Amniotic epithelial cell (primary cell): ENCODE measurements around the gene BSND.
"Not testable (repeated sequence)": the region's sequence is repeated elsewhere in the genome, so short reads cannot be mapped to it uniquely, and the experiment has no call there.

Experiments used
- DNase-seq: peaks from one replicate; pipeline ENCODE4 v3.0.0-alpha.2; 2010; ENCODE audit warnings: low read depth

BSND gene

DNA sequence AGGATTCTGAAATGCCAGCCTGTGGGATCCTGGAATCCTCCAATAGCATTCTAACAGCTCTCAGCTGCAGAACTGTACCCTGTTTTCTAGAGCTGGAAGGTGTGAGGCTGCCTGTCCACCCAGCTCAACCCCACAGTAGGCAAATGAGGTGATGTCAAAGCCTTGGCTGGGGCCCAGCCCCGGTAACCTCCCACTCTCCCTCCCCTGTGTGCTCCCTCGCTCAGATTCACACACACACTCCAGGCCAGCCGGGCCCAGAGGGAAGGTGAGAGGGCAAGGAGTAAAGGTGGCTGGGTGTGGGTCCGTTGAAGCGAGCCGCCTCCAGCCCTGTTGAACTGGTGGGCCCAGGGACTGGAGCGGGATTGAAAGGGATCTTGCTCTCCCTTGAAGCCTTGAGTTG lies at the start of gene BSND:
TSS of gene BSND (plus strand) at position 257 of the 400 bp plus-strand sequence. CDS start 254 bp downstream, outside the sequence.
- peak; percentile 23 for DNase-seq

DNA sequence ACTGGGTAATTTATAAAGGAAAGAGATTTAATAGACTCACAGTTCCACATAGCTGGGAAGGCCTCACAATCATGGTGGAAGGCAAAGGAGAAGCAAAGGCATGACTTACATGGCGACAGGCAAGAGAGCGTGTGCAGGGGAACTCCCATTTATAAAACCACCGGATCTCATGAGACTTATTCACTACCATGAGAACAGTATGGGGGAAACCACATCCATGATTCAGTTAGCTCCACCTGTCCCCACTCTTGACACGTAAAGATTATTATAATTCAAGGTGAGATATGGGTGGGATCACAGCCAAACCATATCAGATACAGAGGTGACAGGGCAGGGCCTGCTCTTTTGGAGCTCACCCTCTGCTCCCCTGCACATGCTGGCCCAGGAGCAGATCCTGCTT lies 49.7 kb upstream of the BSND start:
- DNase-seq: no peak

GRCh38 chr1:54950006-54950368 lies 48.7 kb upstream of the BSND start:
- peak; percentile 13 for DNase-seq

DNA sequence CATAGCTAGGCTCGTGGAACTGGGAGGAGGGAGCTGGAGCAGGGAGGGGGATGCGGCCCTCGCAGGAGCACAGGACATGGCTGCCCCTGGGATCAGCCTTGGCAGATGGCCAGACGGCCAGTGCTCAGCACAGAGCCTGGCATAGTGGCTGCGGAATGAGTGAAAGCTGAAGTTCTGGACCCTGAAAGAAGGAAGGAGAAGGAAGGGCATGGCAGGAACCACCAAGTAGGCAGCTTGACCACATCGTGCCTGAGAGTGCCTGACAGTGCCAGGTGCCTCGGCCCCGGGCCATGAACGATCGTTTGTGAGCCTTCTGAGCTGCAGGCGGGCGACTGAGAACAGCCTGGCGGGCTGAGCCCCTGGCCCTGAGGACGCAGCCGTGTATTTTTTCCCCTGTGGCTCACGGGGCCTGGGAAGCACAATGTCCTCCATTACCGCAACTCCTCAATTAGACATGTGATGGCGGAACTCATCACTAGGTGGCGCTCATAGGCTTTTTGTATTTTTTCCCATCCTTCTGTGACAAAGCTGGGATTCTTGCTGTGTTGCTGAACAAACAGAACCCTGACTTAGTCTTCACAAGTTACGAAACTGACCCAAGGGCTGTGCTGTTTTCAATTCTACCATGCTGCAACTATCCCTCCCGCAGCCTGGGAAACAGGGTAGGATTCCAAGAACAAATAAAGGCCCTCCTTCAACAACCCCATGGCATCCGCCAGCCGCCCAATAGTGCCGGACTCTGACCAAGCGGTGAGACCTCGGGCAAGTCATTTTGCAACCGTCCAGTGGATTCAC lies 48.2 kb upstream of the BSND start:
- DNase-seq: peak; percentile 89

DNA sequence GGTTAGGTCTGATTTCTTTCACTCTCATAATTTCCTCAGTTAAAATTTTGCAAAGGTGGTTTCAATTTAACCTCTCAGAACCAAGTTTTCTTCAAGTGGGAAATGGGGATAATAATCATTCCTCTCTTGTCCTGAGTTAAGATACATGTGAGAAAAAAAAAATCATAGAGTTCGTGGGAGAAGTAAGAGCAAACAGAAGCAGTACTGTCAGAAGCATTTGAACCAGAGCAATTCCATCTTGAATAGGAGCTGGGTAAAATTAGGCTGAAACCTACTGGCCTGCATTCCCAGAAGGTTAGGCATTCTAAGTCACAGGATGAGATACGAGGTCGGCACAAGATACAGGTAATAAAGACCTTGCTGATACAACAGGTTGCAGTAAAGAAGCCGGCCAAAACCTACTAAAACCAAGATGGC lies 46.9 kb upstream of the BSND start:
- no peak for DNase-seq

- peak; percentile 51 for DNase-seq
Observed at GRCh38 chr1:54952950-54953718, 45.6 kb upstream of the BSND start.

DNA sequence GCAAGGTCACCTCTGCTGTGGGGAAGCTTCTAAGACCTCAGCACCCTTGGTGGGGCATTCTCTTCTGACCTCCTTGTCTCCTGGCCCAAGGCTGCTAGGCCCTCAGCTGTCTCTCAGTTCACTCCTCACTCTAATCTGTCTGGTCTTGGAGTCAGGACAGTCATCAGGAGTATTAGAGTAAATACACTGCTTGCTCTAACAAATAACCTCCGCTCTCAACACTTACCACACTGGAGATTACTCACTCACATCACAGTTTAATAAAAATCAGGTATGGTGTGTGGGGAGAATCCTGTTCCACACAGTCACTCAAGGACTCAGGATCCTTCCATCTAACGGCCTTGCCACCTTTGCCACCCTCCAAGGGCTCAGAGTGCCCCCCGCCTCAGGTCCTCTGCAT lies 44.9 kb upstream of the BSND start:
- DNase-seq: no peak

- peak; percentile 35 for DNase-seq
Observed at GRCh38 chr1:54955359-54955758, 43.4 kb upstream of the BSND start.

DNA sequence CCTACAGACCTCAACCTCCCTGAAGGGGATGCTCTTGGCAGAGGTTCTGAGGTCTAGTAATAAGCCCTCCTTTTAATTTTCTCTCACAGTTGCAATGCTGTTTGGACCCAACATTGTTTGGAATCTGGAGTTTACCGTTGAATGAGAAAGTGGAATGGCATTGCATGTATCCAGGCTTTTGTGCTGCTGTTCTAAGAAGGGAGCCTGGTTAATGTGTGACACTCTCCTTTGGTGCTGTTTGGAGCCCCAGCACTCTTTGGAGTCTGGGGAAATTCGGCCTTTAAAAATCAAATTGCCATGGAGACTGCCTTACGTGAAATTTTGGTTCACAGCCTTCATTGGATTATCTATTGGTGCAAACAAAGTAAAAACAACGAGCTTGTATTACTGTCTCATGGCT lies 42.0 kb upstream of the BSND start:
- no peak for DNase-seq

DNA sequence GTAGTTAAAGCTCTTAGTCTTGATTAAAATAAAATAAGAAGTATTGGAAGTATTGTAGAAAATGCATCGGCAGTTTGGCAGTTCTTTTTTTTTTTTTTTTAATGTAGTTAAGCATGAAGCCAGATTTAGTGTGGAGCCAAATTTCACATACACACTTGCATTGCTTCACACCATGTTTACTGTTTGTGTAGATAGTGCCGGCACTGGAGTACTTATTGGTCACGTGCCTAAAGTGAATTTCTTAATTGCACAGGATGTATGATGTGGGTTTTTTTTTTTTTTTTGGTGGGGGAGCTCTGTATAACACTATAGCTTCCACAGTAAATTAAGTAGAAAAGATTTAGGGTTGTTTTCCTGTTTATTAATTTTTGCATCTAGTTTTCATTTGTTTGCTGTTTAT lies 39.5 kb upstream of the BSND start:
- DNase-seq: no peak

DNA sequence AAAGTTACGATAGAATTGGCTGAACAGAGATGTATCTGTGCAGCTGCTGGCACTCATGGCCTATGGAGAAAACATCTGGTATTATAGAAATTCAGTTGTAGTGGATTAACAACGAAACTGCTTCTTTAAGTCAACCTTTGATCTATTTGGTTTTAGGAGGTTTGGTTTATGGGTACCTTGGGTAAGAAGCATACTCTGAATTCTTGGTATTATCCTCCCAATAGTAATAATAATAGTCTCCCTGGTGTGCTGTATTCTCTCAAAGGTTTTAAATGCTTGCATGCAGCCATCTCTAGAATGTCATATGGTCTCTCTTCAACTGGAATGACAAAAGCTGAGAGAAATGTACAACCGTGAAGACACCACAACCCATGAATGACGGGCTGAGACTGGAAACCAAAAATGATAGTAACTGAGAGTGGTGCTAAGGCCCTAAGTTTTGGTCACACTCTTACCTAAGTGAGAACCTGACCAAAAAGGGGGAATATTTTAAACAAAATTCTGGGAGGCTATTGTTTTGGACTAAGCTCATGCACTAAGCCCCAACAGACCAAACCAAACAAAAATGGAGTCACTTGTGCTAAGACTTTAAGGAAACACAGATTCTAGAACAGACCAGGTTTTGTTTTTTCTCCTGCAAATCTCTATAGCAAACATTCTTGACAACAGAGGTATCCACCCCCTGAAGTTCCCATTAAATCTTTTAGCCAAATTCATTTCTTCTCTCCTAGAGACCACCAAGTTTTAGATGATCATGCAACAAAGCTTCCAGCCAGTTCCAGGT lies 35.9 kb upstream of the BSND start:
- no peak for DNase-seq

DNA sequence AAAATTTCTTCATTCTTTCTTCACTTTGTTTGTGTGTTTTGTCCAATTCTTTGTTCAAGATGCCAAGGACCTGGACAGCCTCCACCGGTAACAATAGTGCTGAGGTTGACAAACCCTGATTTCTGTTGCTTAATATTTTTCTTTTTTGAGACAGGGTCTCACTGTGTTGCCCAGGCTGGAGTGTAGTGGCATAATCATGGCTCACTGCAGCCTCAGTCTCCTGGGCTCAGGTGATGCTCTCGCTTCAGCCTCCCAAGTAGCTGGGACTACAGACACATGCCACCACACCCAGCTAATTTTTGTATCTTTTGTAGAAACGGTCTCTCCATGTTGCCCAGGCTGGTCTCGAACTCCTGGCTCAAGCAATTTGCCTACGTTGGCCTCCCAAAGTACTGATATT lies 34.9 kb upstream of the BSND start:
- not testable (repeated sequence) for DNase-seq

- DNase-seq: peak; percentile 79
Observed at GRCh38 chr1:54965624-54966340, 33.0 kb upstream of the BSND start.

DNA sequence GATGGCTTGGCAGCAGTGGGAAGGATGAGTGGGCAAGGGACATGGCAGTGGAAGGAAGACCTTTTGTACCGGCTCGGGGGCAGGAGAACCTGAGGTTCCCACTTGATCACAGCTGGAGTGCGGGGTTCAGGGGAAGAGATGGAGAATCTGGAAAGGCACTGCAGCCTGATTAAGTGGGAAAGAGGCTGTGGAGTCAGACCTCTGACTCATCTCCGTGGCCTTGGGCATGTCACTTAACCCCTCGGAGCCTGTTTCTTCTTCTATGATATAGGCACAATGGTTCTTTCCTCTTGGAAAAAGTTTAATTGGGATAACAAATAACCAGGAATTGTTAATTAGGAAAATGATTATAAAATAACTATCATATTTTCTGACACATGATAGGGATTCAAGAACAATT lies 31.4 kb upstream of the BSND start:
- no peak for DNase-seq

DNA sequence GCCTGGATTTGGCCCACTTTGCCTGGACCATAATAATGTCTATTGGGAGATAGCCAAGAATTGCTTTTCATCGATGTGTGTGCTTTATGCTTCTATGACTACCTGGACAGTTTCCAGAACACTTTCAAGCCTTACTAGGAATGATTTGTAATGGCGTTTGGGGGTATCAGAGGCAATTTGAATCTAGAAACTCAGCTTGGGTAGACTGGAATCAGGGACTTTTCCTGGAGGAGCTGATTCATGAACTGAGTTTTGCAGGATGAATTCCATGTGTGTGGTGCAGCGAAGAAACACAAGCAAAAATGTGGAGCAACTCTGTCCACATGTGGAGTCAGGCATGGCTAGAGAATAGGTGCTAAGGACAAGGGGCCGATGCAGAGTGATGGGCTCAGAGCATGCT lies 30.2 kb upstream of the BSND start:
- DNase-seq: no peak

GRCh38 chr1:54969879-54970278 lies 28.9 kb upstream of the BSND start:
- no peak for DNase-seq

- DNase-seq: no peak
Observed at GRCh38 chr1:54970901-54971300, 27.8 kb upstream of the BSND start.

DNA sequence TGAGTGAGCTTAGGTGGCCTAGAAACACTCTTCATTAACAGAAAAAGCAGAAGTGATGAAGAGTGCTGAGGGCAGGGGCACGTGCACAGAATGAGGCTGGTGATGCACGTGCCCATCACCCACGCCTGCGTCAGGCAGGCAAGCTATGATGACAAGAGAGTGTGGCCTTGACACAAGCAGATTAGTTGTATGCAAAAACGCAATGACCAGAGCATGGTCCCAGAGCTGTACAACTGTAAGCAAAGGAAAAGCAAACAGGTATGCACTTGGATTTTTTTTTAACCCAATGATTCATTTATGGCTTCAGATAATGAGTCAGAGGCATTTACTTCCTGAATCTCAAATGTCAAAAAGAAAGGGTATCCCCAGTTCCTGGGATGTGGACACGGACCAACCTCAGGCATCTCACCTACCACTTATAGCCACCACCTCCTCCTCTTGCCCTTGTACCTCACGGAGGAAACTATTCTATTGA lies 27.4 kb upstream of the BSND start:
- DNase-seq: no peak

- no peak for DNase-seq
Observed at GRCh38 chr1:54972436-54972835, 26.3 kb upstream of the BSND start.

GRCh38 chr1:54973205-54973921 lies 25.4 kb upstream of the BSND start:
- peak; percentile 31 for DNase-seq
